HuH-7.5 (cell line): ENCODE results near the gene HDAC3.

Experiments used
- DNase-seq: peaks from one replicate; pipeline ENCODE4 v3.0.0; 2011; ENCODE audit warnings: low spot score

HDAC3 gene

DNA sequence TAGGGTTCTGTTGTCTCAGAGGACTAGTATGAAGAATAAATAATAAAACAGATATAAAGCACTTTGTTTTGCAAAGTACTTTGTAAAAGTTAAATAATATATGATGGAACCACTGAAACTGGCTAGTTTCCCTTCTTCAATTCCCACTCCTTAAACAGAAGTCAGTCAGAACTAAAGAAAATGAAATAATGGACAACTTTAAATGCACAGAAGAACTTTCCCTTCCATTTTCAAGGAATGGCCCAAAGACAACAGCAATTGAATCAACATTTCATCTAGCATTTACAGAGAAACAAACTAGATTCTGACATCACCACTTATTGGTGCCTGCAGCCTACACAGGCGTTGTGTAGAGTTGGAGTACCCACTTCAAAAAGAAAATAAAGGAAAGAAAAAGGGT is 34.0 kb downstream of the HDAC3 start:
- DNase-seq: no peak

DNA sequence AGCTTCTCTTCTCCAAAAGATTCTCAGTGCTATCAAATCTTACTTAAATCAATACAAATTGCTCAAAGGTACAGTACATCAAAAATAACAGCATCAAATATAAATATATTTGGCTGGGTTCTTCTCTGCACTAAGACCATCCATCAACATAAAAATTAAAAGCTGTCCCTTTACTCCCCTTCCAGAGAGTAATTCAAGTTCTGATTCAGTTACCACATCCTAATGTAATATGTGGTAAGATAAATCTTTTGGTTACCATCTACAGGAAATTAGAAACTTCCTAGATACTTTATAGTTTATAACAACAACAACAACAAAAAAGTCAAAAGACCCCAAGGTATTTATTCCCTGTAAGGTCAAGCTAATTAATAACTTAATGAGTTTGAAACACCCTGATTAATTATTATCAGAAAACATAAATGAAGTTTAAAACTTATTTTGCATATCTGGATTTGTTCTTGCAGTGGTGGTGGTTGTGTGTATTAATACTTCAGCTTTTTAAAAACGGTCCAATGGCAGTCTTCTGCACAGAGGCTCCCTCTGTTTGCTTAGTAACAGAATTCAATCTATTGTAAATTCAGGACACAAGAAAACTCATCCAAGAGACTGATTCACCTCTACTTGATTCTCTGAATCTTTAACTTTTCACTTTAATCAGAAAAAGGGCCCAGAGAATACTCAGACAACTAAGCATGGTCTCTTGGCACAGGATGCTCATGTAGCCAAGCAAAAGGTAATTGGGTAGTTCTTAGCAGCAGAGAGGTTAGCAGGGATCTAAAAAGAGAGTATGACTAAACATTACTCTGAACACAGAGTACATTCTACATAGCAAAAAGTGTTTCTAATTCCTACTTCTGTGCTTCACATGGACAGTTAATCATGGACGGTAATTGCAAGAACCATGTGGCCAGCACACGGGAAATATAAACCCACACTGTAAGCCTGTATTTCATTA is 38.0 kb downstream of the HDAC3 start:
- no peak for DNase-seq

DNA sequence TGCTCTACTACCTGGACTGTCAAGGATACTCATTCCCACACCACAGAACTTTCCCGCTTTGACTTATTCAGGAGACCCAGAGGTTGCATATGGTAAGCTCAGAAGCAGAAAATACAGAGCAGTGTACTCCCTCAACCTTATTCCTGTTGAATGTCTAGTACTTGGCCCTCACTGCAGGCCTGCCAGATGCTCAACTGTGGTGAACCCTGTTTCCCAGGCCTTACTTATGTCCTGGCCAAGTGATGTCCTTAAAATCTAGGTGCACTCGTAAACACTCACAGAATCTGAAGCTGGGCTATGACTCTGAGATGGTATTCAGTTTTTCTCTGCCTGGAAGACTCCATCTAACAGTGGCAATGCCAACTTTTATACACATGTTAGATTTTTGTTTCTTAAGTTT is 38.8 kb downstream of the HDAC3 start:
- no peak for DNase-seq

DNA sequence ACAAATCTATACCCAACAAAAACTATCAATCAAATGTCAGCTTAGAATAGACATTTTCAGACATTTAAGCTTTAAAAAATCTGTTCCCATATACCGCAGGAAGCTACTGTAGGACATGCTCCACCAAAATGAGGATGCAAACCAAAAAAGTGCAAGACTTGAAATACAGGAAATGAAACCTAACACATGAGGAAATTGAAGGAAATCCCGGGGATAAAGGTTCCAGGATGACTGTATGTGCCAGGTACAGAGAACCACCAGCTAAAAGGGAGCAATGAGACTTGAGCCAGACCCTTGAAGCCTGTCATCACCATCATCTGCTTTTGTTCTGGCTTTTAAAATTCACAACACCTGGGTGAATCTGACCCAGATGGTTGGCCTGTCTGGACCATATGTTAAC is 39.3 kb downstream of the HDAC3 start:
- DNase-seq: no peak

DNA sequence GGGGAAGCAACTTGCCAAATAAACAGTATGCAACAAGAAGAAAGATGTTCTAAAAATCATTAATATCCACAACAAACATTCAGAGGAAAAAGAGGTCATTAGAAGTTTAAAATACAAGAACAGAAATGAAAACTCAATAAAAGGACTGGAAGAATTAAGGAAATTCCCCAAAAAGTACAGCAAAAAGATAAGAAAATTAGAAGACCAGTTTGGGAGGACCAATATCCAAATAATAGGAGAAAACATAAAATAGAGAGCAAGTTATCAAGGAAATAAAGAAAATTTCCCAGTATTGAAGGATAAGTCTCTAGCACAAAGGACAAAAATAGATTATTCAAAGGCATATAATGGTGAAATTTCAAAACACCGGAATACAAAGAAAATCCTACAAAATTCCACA is 39.8 kb downstream of the HDAC3 start:
- no peak for DNase-seq

DNA sequence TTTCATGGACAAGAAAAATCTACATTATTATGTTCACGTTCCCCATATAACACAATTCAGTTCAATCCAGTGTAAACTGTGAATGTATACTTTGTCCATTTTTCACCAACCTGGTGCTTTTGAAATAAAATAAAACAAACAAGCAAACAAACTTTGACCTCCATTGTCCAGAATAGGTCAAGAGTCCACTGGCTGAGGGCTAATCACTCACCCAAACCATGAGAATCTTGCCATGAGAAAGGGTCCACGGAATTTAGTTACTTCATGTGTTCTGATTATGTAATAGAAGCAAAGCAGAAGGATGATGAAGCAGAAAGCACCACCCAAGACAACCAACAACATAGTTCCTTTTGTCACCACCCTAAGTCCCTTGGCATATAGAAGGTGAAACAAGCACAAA is 46.5 kb downstream of the HDAC3 start:
- no peak for DNase-seq

DNA sequence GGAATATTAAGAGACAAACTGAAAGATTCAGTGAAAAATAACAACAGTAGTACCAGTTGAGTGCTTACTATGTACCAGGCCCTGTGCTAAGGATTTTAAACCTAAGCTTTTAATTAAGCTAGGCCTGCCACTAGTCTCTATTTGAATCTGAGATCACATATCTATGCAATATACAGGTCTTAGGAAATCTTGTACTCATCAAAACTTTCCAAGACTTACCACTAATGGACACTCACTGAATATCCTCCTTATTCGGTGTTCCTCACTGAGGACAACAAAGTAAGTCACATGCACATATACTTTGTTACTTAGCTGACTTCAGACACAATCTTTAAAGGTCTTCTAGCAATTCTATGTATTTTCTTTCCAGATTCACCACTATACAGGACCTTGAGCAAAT is 50.4 kb downstream of the HDAC3 start:
- DNase-seq: no peak

DNA sequence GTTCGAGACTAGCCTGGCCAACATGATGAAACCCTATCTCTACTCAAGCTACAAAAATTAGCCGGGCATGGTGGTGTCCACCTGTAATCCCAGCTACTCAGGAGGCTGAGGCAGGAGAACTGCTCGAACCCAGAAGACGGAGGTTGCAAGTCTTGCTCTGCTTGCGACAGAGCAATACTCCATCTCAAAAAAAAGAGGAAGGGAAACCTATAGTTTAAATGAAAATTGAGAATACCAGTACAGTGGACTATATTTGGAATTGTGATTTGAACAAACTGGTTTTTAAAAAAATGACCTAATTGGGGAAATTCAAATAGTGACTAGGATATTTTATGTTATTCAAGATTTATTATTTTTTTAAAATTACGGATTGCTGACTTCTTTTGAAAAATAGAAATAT is 51.1 kb downstream of the HDAC3 start:
- no peak for DNase-seq

DNA sequence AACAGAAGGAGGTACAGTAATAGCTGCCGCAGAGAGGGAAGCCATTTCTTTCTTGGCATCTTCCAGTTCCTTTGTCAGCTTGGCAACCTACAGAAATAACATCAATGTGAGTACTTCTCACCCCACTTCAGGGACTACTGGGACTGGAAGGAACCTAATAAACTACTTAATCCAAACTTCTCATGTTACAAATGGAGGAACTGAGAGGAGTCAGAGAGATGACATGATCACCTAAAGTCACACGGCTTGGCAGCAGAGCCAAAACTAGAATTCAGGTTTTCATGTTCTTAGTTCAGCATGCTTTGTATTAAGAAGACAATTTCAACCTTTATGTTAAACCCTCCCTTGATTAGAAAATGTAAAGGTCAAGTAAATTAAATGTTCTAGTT is 62.5 kb downstream of the HDAC3 start:
- DNase-seq: no peak

DNA sequence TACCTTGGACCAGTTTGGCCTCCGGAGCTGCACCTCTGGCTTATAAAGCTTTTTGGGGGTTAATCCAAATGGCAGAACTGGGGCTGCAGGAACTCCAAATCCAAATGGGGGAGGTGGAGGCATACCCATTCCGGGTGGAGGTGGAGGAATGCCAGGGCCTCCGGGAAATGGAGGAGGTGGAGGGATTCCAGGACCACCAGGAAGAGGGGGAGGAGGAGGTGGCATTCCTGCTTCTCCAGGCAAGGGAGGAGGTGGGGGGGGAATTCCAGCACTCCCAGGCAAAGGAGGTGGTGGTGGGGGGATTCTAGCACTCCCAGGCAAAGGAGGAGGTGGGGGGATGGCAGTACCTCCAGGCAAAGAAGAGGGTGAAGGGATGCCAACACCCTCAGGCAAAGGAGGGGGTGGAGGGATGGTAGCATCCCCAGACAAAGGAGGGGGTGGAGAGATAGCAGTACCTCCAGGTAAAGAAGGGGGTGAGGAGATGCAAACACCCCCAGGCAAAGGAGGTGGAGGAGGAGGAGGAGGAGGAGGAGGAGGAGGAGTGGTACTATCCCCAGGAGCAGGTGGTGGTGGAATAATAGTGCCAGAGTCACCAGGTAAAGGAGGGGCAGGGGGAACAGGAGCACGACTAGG is 63.0 kb downstream of the HDAC3 start:
- no peak for DNase-seq
